ENCODE data around the gene RAC2.
A peak's percentile ranks its signal among the peaks of the same experiment; 100 is the strongest.
"Not testable (repeated sequence)": the region's sequence is repeated elsewhere in the genome, so short reads cannot be mapped to it uniquely, and the experiment has no call there.

RAC2 gene

DNA sequence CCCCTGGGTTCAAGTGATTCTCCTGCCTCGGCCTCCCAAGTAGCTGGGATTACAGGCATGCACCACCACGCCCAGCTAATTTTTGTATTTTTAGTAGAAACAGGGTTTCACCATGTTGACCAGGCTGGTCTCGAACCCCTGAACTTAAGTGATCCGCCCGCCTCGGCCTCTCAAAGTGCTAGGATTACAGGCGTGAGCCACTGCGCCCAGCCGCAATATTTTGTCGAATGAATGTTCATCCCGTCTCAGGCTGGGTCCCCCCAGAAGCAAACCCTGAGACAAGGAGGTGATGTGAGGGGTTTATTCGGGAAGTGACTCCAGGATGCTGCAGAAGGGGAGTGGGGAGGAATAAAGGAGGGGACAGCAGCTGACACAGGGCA lies 10.7 kb downstream of the RAC2 start:
- DNase-seq, result not testable (repeated sequence)

DNA sequence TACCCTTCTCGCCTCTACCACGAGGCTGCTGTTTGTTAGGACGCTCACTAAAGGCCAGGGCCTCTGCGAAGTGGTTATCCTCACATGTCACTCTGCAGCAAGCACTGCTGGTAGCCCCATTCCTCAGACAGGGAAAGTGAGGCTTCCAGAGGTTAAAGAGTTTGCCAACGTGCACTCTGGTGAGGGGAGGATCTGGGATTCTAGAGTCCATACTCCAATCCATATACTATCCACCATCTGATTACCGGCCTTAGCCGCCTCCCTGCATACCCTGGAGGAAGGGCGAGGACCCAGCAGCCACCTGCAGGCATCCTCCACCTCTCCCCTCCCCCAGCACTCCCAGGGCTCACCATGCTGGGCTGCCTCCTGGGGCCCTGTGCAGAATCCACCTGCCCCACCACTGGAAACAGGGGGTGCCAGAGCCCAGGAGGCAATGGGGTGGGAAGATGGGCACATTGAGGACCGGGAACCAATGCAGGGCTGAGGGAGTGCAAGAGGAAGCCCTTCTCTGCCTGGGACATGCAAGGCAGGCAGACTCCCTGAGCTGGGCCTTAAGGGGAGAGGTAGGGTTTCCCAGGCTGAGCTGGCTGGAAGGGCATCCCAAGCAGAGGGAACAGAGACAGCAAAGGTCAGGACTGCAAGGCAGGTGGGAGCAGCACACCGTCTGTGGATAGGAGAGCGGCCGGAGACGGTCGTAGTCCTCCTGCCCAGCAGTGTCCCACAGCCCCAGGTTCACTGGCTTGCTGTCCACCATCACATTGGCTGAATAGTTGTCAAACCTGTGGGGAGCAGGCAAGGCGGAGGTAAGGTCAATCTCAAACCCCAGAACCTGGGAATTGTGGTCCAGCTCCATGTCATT lies 11.7 kb downstream of the RAC2 start:
- no peak for DNase-seq

DNA sequence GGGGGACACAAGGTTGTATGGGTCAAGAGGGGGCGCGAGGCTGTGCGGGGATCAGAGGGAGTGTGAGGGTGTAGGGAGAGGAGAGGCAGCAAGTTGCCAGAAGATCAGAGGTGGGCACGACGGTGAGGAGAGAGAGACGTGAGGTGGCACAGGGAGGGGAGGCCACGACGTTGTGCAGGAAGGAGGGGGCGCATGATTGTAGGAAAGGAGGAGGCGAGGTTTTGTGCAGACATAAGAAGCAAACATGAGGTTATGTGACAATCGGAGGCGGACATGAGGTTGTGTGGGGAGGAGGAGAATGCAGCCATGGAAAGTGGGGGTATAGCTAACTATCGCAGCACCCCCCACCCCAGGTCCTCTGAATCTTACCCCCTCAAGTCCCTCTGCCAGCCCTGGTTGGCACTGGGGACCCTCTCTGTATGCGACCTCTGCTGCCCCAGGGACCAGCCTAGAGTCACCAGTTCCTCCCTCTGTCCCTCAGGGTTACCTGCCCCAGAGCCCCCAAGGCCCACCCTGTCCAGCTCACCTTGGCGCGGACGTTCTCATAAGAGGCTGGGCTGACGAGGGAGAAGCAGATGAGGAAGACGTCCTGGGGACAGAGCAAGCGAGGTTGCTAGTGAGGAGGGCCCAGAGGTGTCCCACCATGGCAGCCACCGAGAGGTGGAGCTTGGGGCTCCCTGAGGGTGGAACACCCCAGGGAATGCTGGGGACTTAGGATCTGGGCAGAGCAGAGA lies 12.5 kb downstream of the RAC2 start:
- peak; percentile 72 for DNase-seq

DNA sequence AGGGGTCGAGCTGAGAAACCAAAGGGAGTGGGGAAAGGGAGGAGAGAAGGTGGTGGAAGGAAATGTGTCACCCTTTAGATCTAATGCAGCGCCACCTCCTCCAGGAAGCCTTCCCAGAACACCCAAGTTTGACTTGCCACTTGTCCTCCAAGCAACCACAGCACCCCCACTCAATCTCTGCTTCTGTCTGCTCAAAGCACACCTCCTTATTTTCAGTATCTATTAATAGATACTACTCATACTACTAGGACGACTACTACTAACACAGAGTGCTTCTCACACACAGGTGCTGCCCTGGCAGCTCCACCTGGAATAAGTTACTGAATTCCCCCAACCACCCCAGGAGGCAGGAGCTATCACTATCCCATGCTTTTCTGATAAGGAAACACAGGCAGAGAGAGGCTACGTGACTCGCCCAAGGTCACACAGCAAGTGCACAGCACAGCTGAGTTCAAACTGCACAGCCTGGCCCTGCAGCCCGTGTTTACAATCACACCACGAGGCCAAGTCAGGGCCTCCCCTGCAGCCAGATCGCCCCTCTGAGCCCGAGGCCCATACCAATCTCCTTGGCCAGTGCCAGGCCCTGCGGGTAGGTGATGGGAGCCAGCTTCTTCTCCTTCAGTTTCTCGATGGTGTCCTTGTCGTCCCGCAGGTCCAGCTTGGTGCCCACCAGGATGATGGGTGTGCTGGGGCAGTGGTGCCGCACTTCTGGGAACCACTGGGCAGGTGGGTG lies 13.2 kb downstream of the RAC2 start:
- DNase-seq, result peak; percentile 60

DNA sequence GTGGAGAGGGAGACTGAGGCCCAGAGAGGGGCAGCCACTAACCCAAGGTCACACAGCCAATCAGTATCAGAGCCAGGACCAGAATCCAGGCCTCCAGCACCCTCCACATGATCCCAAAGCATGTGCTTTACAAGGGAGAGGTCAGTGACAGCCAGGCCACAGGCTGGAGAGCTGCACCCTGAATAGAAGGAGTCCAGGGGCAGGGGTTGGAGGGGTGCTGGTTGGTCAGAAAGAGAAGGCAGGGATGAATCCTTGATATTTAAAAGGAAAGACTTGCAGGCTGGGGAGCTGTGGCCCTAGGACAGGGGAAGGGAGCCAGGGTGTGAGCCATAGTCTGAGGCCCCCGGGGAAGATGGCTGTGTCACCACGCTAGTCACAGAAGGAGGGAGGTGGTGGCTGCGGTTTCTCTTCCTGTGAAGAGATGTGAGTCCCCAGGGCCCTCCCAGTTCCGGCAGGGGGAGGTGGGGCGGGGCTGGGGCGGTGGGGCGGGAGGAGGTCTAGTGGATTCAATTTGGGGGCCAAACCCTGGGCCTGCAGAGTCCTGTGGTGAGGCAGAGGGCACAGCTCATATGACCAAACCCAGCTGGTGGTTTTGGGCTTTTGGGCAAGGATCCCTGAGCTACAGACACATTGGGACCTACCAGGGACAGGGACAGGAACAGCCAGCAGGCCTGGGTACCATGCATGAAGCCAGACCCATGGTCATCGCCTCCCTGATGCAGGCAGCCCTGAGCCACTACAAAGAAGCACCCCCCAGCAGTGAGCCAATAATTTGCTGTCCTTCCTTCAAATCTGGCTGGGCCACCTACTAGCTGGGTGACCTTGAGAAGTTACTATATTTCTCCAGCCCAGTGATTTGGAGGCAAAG lies 14.0 kb downstream of the RAC2 start:
- DNase-seq, result peak; percentile 88

DNA sequence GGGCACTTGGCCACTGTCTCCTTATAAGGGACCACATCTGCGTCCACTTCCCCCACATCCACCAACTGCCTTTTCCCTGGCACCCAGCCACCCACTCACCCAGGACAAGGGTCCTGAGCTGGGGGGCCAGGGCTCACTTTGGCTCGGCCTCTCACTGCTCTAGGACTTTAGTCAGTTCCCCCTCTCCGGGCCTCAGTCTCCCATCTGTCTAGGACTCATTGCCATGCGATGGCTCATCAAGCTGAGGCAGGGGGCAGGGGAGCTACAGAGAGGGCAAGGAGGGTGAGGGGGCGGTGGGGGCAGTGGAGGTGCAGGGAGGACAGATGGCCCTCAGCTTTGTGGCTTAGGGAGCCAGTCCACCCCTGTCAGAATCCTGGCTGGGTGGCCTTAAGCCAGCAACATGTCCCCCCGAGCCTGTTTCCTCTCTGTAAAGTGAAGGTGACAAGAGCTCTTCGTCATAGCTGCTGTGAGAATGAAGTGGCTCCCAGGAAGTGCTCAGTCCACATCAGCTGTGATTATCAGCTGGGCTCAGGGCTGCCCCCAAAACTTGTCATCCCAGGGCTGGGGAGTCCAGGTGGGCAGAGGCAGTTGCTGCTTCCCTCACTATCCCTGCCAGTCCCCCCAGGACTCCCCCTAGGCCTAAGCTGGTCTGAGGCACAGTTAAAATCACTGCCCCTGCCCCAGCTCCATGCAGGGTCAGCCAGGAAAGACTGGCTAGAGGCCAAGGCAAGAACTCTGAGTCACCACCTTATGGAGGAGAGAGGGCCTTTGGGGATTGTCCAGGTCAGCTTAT lies 14.9 kb downstream of the RAC2 start:
- DNase-seq, result peak; percentile 45

DNA sequence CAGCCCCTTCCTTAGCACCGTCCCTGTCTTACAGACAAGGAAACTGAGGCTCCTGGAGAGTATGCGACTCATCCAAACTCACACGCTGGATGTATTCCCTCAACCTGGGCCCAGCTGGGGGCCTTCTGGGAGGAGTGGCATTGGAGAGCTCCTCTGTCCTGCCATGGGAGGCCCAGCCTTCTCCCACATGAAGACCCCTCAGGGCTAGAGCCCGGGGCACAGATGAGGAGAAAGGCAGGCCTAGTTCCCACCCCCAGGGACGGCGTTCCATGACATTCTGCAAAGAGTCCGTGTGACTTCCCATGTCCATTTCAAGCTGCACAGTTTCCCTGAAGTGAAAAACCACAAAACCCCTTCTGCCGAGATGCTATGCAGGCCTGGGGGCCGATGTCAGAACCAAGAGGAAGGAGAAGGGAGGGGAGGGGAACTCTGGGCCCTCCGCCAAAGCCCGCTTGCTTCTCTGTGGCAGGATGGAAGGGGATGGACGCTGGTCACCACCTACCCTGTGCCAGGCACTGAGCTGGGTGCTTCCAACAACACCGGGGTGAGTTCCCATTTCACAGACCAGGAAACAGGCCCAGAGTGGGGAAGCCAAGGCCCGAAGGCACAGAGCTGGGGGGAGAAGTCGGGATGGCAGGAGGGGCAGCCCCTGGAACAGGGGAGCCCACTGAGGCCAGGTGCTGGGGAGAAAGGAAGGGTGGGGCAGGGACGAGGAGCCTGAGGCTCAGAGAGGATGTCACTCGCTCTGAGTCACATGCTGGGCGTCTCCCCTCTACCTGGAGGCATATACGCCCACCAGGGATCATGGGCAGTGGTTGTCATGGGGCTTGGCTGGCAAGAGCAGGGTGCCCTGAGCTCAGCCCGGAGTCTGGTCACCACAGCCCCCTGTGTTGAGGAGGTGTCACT lies 15.7 kb downstream of the RAC2 start:
- DNase-seq, result peak; percentile 71

DNA sequence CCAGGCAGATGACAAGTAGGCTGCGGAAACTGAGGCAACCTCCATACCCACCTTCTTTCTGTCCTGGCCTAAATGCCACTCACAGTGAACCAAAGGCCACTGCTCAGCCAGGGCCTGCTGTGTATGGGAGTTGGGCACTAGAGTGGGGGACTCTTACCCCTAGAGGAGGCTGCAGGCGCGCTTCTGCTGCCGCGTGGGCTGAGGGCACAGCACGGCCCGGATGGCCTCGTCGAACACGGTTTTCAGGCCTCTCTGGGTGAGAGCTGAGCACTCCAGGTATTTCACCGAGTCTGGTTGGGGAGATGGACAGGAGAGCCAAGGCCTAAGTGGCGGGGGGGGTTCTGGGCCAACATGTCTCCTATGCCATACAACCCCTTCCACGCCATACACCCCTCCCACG lies 17.6 kb downstream of the RAC2 start:
- no peak for DNase-seq

DNA sequence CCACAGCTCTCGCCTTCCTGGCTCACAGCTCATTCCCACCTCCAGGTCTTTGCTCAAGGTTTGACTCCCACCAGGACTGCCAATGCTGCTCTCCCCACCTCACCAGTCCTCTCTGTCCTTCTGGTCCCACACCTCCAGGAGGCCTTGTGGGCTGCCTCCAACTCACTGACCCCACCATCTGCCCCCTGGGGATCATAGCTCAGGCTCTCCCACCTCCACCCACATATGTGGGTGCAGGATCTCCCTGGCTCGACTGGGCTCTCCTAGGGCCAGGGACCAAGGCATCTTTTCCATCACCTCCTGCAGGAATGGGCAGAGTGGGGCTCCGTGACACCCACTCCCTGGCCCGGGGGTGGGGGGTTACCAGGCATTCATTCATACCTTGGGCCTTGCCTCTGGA lies 18.0 kb downstream of the RAC2 start:
- no peak for DNase-seq

DNA sequence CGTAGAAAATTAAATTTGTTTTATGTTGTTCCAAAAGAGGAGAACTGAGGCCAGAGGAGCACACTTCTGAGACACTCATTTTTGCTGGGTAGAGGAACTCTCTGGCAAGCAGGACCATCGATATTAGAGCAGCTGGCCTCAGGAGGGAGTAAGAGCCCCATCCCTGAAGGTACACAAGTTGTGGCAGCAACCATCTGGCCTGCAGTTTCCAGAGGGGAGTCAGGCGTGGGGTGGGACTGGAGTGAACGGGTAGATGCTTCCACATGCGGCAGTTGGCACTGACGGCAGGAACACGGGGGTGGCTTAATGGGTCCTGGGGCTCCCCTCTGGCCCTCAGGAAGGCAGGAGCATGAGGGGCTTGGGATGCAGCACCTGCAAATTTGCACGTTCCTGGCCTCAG lies 18.6 kb downstream of the RAC2 start:
- DNase-seq, result no peak

DNA sequence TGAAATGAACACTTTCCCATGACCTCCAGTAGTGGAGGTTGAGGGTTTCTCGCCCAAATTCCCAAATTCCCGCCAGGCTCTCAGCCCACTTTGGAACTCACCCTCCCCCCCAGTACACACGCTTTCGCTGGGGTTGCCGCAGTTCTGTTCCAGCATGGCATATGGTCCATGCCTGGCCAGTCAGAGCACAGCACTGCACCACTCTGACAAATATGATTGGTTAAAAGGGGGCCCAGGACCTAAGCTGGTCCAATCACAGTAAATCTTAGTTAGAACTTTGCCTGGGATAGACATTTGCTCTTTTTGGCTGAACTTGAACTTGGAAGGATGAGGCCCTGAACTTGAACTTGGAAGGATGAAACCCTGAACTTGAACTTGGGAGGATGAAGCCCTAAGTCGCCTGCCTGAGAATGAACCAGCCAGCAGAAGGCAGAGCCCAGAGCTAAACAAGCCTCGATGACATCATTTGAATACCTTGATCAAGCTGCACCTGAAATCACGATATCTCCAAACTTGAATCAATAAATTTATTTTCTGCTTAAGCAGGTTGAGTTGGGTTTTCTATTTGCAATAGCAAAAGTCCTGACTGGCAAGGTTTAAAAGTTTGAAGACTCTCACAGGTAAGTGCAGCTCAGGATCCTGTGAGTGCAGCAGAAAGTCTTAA lies 19.2 kb downstream of the RAC2 start:
- DNase-seq, result no peak

DNA sequence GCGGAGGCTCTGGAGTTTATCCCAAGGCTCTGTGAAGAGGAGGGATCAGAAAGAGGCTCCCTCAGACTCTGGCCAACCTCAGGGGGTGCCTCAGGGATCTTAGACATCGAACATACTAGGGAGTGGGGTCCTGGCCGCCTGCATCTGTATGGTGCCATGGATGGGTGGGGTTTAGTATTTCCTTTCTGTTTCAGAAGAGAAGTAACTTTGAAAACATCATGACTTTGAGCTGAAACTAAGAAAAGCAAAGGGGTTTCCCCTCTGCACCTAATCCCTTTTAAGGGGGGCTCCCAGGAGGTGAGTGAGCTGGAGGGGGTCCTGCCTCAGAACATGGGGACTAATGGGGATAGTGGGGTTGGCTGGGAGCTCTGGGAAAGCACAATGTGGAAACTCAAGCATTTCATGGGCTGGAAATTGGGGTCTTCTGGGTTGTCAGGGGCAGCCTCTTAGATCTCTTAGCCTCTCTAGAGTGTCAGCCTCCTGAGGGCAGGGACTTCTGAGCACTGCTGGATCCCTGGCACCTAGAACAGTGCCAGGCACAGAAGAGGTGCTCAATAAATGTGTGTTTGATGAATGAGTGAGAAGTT lies 20.0 kb downstream of the RAC2 start:
- no peak for DNase-seq

DNA sequence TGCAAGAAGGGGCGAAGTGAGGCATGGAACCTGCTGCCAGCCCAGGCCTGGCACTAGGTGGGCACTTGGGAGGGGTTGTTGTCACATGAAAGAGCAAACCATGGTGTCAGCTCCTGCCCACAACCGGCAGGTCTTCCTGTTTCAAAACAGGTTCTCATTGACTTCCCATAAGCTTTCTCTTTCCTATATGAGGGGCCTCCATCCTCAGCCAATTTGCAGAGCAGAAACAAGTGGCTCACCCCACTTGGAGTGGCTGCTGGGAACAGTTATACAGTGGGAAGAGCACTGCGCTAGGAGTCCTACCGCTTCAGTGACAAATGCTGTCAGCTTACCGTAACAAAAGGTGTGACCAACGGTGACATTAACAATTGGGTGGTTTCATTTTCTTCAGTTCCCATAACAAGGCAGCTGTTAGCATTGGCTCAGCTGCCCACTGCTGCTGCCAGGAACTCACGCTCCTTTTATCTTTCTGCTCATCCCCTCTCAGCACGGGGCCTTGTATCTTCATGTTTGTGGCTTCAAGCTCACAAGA lies 21.6 kb downstream of the RAC2 start:
- DNase-seq, result no peak

DNA sequence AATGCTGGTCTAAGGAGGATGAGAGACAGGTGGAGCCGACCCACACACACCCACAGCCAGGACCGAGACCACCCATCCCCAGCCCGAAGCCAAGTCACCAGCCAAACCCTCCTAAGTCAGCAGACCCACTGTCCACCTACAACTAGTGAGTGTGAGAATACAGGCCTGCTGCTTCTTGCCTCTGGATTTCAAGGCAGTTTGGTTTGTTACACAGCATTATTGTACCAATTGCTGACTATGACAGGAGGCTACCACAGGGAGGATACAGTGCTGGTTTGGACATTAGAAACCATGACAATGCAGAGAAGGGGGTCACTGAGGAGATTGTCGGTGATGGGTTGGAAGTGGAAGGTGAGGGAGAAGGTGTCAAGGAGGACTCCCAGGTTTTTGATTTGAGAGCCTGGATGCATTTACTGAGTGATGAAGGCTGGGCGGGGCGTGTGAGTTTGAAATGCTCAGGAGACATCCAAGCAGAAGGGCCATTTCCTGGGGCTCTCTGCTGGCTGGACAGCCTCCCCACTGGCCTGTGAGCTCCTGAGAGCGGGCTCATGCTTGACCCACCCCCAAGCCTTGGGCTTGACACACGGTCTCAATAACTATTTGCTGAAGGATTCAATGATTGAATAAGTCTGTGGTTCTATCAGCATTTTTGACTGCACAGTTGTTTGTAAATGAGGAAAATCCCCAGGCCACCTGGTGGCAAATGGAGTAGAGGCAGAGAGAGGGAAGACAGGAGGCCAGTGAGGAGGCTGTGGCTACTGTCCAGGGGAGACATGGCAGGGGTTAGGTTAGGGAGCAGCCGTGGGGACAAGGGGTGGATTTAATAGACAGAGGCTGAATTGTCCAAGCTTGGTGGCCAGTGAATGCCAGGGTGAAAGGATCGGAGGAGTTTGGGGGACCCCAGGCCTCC lies 22.4 kb downstream of the RAC2 start:
- DNase-seq, result no peak

DNA sequence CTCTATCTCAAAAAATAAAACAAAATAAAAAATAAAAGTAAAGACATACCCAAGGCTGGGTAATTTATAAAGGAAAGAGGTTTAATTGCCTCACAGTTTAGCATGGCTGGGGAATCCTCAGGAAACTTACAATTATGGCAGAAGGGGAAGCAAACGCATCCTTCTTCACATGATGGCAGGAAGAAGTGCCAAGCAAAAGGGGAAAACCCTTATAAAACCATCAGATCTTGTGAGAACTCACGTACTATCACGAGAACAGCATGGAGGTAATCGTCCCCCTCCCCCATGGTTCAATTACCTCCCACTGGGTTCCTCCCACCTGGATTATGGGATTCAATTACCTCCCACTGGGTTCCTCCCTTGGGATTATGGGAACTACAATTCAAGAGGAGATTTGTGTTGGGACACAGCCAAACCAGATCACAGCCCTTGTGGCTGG lies 23.5 kb downstream of the RAC2 start:
- no peak for DNase-seq

DNA sequence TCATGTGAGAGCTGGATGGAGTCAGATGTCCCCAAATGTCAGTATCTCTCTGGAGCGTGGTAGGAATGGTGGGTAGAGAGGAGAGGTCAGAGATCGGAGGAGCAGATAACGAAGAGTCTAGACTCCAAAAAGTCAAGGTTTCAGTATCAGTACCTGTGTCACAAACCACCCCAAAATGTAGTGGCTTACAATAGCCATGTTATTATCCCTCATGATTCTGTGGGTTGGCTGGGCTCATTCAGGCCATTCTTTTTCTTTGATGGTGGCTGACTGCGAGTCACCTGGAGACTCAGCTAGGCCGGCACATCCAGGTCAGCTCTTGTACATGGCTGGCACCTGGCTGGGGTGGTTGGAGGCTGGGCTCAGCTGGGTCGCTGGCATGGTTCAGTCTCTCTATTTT lies 24.5 kb downstream of the RAC2 start:
- DNase-seq, result no peak

DNA sequence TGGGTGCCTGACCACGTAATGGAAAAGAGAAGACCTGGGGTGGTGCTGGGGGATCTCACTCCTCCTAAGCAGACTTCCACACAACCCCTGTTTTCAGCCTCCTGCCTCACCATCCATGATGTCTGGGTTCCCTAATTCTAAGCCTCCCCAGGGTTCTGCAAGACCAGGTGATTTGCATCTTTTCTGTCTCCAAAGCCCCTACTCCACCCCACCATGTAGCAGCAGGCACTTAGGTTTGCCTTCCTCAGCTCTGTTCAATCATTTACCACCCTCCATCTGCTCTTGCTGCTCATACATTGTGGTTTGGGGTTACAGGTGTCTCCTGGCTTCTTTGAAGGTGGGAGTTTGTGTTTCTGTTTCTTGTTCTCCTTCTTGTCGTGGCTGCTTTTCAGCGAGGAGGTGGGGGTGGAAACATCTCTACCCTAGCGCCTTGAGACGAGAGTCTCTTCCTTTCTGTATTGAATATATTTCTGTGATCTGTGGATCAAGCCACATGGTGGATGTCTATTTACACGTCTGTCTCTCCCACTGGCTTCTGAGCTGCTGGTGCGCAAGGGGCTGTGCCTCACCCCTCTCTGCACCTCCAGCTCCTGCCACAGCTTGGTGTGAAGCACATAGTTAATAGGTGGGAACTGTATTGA lies 25.2 kb downstream of the RAC2 start:
- DNase-seq, result peak; percentile 67

DNA sequence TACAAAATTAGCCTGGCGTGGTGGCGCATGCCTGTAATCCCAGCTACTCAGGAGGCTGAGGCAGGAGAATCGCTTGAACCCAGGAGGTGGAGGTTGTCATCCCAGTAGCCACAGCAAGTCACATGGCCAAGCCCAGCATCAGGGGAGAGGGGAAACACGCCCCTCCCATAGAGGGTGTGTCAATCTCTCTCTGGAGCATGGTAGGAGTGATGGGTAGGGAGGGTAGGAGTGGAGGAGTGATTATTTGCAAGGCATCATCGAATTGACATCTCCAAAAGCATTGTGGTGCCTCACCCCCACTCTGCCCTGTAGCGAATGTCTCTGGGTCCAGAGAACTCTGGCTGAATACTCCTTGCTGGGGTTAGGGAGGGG lies 25.7 kb downstream of the RAC2 start:
- no peak for DNase-seq

All from activated CD8-positive, alpha-beta memory T cell treated with anti-CD3 and anti-CD28 coated beads, Interleukin-2, amount 50 U/mL, for 4 hours (primary cell).